A549 (cell line): ENCODE data around the gene MAL. TPM values are rescaled to one million over a fixed set of nuclear protein-coding genes. Genes with fewer than 3 reads are reported as not detected.

Source experiments
- ATAC-seq, 2 experiments: fragments of 200-7000 bp in 1 of 2; fragments of >200 bp in 1 of 2; cut with Nextera tagmentation in 1 of 2; cut with Tn5 transposase in 1 of 2; 3 replicates each; pipeline versions ENCODE4 v1.8.0 to v1.9.1; 2018 to 2020; ENCODE audit warnings: mild to moderate bottlenecking in 1 of 2, moderate library complexity in 1 of 2
- CTCF ChIA-PET: fragments of 300-600 bp; sonication (Branson Sonifier 250); formaldehyde crosslinking; extraction: SDS; loops from one replicate; lab custom pipeline; 2021; ENCODE audit warnings: antibody characterized with exemption, inconsistent platforms; lab: Yijun Ruan, JAX
- POLR2A ChIA-PET: fragments of 350-600 bp; formaldehyde crosslinking; extraction: SDS; loops from one replicate; lab custom pipeline; 2021; ENCODE audit warnings: antibody characterized with exemption, inconsistent platforms; lab: Yijun Ruan, JAX
- DNase-seq, 2 experiments: peaks; one replicate each; pipeline versions ENCODE4 v3.0.0 to v3.0.0-alpha.2; 2011 to 2016; ENCODE audit warnings: low read depth in 1 of 2, low spot score in 1 of 2
- FAIRE-seq: peaks from 2 replicates; lab custom pipeline; 2011; peaks lifted over from hg19 to GRCh38; lab: Jason Lieb, UNC
- H3K27ac ChIP-seq, 2 experiments: fragments of >200 bp; sonication (Bioruptor Twin); formaldehyde crosslinking; 3 replicates each; pipeline ENCODE4 v1.5.1; 2016 to 2017
- H3K4me1 ChIP-seq: fragments of >200 bp; sonication (Bioruptor Twin); formaldehyde crosslinking; 3 replicates; pipeline ENCODE4 v1.6.1; 2016
- H3K4me2 ChIP-seq: fragments of >200 bp; sonication (Bioruptor Twin); formaldehyde crosslinking; 3 replicates; pipeline ENCODE4 v1.6.1; 2016
- H3K4me3 ChIP-seq: fragments of >200 bp; sonication (Bioruptor Twin); formaldehyde crosslinking; 3 replicates; pipeline ENCODE4 v1.5.1; 2016
- H3K9me3 ChIP-seq: fragments of >200 bp; sonication (Bioruptor Twin); formaldehyde crosslinking; 3 replicates; pipeline ENCODE4 v1.6.1; 2016
- BHLHE40 ChIP-seq: IDR thresholded peaks from 2 replicates; pipeline ENCODE4 v1.6.1; 2012; ENCODE audit warnings: low read depth, low read length, inconsistent platforms
- CBX8 ChIP-seq: fragments of 200-600 bp; sonication (generic); IDR thresholded peaks from 2 replicates; pipeline ENCODE4 v1.6.1; 2016
- EP300 ChIP-seq, 2 experiments: fragments of >200 bp; sonication (Bioruptor Twin); formaldehyde crosslinking; IDR thresholded peaks; 2 replicates in 1 of 2; 3 replicates in 1 of 2; pipeline ENCODE4 v1.6.1; 2016 to 2017
- FOSL2 ChIP-seq, 2 experiments: fragments of 450-650 bp in 1 of 2; fragments of >200 bp in 1 of 2; sonication (Bioruptor Twin) in 1 of 2; formaldehyde crosslinking; IDR thresholded peaks; 2 replicates each; pipeline versions ENCODE4 v1.5.0 to v1.6.1; 2016 to 2020; ENCODE audit warnings: mild to moderate bottlenecking in 1 of 2, moderate library complexity in 1 of 2
- FOXS1 ChIP-seq: fragments of 250-450 bp; sonication (Bioruptor Pico); IDR thresholded peaks from 2 replicates; pipeline ENCODE4 v1.5.0; 2020; ENCODE audit warnings: mild to moderate bottlenecking, moderate library complexity
- HEYL ChIP-seq: fragments of 250-450 bp; sonication (Bioruptor Pico); IDR thresholded peaks from 2 replicates; pipeline ENCODE4 v1.8.0; 2021; ENCODE audit warnings: mild to moderate bottlenecking, moderate library complexity
- HOXA7 ChIP-seq: fragments of 250-450 bp; sonication (Bioruptor Pico); IDR thresholded peaks from 2 replicates; pipeline ENCODE4 v1.5.0; 2020; ENCODE audit warnings: mild to moderate bottlenecking, moderate library complexity
- KDM1A ChIP-seq: fragments of 200-600 bp; sonication (generic); IDR thresholded peaks from 2 replicates; pipeline ENCODE4 v1.6.1; 2016; ENCODE audit warnings: low read depth, mild to moderate bottlenecking
- MAFK ChIP-seq: fragments of 450-650 bp; IDR thresholded peaks from 2 replicates; pipeline ENCODE4 v1.6.1; 2014; ENCODE audit not compliant: partially characterized antibody
- MAZ ChIP-seq: fragments of 150-350 bp; IDR thresholded peaks from 2 replicates; pipeline ENCODE4 v1.6.1; 2014; ENCODE audit warnings: antibody characterized with exemption, low read depth, low read length, borderline replicate concordance
- POLR2AphosphoS2 ChIP-seq: conservative IDR thresholded peaks from 2 replicates; pipeline ENCODE4 v1.6.1; 2012; ENCODE audit warnings: low read length, improper control_type of control experiment, inconsistent platforms
- RARB ChIP-seq: fragments of 250-450 bp; sonication (Bioruptor Pico); IDR thresholded peaks from 2 replicates; pipeline ENCODE4 v1.8.0; 2021; ENCODE audit warnings: mild to moderate bottlenecking, moderate library complexity
- RCOR1 ChIP-seq: fragments of 150-350 bp; IDR thresholded peaks from 2 replicates; pipeline ENCODE4 v1.6.1; 2014; ENCODE audit warnings: antibody characterized with exemption, low read length, low read depth
- RFX5 ChIP-seq: fragments of 450-650 bp; IDR thresholded peaks from 2 replicates; pipeline ENCODE4 v1.7.1; 2014; ENCODE audit warnings: antibody characterized with exemption, mild to moderate bottlenecking, moderate library complexity
- TP53 ChIP-seq: fragments of 250-450 bp; sonication (Bioruptor Pico); IDR thresholded peaks from 2 replicates; pipeline ENCODE4 v1.5.0; 2021; ENCODE audit warnings: mild to moderate bottlenecking, moderate library complexity
- ZC3H11A ChIP-seq: fragments of 450-650 bp; IDR thresholded peaks from 2 replicates; pipeline ENCODE4 v1.6.1; 2014; ENCODE audit warnings: antibody characterized with exemption, mild to moderate bottlenecking
- ZFP36 ChIP-seq: fragments of 450-650 bp; IDR thresholded peaks from 2 replicates; pipeline ENCODE4 v1.6.1; 2014; ENCODE audit warnings: borderline replicate concordance; ENCODE audit not compliant: partially characterized antibody
- WGBS: methylation state at CpG from one replicate; pipeline ENCODE4 v1.1.6; 2017; ENCODE audit errors: missing lambda C conversion rate; 5-methylcytosine and 5-hydroxymethylcytosine counted together
- polyA plus RNA-seq, 4 experiments: library from polyadenylated mRNA; depleted of rRNA in 3 of 4; stranded (reverse); fragments of >200 nt; fragmentation: RNase III in 1 of 4; extraction: RNeasy Plus Mini Kit Qiagen cat#74134 plus additional on column Dnase treatment in 1 of 4; gene quantifications; 2 replicates in 3 of 4; 3 replicates in 1 of 4; pipeline ENCODE4 v1.2.3, GENCODE V29; 2011 to 2017
- TF ChIP-seq, protein P1 (sequence below): IDR thresholded peaks from 2 replicates; pipeline ENCODE4 v1.6.1; 2012
- TF ChIP-seq, protein P2 (sequence below): fragments of 200-600 bp; sonication (generic); IDR thresholded peaks from 2 replicates; pipeline ENCODE4 v1.6.1; 2016; ENCODE audit warnings: antibody characterized with exemption, mild to moderate bottlenecking, moderate library complexity
- TF ChIP-seq, protein P3 (sequence below): fragments of 250-450 bp; sonication (Bioruptor Pico); IDR thresholded peaks from 2 replicates; pipeline ENCODE4 v1.5.0; 2020; ENCODE audit warnings: low read depth, mild to moderate bottlenecking, moderate library complexity
- TF ChIP-seq, protein P4 (sequence below): fragments of 250-450 bp; sonication (Bioruptor Pico); IDR thresholded peaks from 2 replicates; pipeline ENCODE4 v1.5.0; 2021; ENCODE audit warnings: mild to moderate bottlenecking, moderate library complexity, borderline replicate concordance
- TF ChIP-seq, protein P5 (sequence below): IDR thresholded peaks from 2 replicates; pipeline ENCODE4 v1.6.1; 2012
- TF ChIP-seq, protein P6 (sequence below): fragments of 450-650 bp; IDR thresholded peaks from 2 replicates; pipeline ENCODE4 v1.6.1; 2014; ENCODE audit warnings: antibody characterized with exemption

MAL gene
- polyA plus RNA-seq, 2 of the 4 experiments (the other 2 are of a cell fraction) = not detected

DNA sequence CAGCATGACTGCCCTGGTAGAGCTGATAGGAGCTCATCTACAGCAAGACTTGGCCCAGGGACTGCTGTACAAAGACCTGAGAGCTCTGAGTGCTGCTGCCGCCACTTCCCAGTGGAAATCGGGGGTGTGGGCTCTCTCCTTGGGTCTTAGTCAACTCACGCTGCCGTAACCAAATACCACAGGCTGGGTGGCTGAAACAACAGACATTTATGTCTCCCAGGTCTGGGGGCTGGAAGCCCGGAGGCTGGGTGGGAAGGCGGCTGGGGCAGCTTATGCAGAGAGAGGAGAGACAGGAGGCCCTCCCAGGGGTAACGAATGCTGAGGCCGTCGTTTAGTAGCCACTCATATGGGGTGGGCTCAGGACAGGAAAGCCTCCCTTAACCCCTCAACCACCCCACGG is 15.4 kb upstream of the MAL start:
- TF ChIP-seq FOXS1 (CRISPR knock-in tag) (no peak), KDM1A (no peak)
- TF ChIP-seq, protein P1, sequence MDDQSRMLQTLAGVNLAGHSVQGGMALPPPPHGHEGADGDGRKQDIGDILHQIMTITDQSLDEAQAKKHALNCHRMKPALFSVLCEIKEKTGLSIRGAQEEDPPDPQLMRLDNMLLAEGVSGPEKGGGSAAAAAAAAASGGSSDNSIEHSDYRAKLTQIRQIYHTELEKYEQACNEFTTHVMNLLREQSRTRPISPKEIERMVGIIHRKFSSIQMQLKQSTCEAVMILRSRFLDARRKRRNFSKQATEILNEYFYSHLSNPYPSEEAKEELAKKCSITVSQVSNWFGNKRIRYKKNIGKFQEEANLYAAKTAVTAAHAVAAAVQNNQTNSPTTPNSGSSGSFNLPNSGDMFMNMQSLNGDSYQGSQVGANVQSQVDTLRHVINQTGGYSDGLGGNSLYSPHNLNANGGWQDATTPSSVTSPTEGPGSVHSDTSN = no peak
- TF ChIP-seq, all 56 proteins: peak for 0
- no peak for FAIRE-seq

DNA sequence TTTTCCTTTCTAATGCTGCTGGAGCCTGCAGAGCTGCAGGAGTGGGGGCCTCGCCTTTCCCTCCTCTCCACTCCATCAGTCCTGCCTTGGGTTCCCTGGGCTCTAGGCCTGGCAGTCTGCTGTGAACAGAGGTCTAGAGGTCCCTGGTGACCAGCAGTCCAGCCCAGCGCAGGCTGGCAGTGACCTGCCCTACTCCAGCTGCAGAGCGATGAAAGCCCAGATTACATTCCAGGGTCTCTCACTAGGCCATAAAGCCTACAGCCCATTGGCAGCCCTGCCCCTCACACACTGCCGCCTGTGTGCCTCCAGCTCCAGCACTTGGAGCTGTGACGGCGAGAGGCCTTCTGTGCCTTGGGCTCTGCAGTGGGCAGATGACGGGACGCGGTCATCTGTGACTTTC is 14.8 kb upstream of the MAL start:
- H3K4me2 ChIP-seq = no peak overlapping the region
- no peak for DNase-seq
- no peak overlapping the region for H3K4me3 ChIP-seq
- CTCF ChIA-PET = interaction anchor here (0.9 to 1.5 kb wide), 4 partner anchors 8 to 69 kb away, joined by 3 to 4 read pairs (median 3); no protein-coding TSS in a partner anchor
- H3K4me1 ChIP-seq = no peaks in the 10 kb centered on the region
- POLR2A ChIA-PET = no interaction called here
- no peak overlapping the region for H3K27ac ChIP-seq
- FAIRE-seq = no peak
- H3K9me3 ChIP-seq = no peaks in the 10 kb centered on the region
- TF ChIP-seq RFX5 = no peak
- no peak for TF ChIP-seq TP53 (CRISPR knock-in tag)
- TF ChIP-seq ZC3H11A = no peak
- TF ChIP-seq FOSL2 (IDR thresholded peaks at IDR 0.05) = no peak
- TF ChIP-seq FOSL2 (CRISPR knock-in tag; IDR thresholded peaks at IDR 0.05) = no peak
- TF ChIP-seq, all 56 proteins: peak for 0
- 88% methylated on average over 9 of the region's 9 CpGs for WGBS
- ATAC-seq = no peak

More for the DNA sequence above, 15.4 kb upstream of the MAL start:
- ChIA-PET CTCF (interaction anchor here (1.4 to 1.5 kb wide), 2 partner anchors 23 to 70 kb away, joined by 4 read pairs; no protein-coding TSS in a partner anchor), POLR2A (no interaction called here)
- ATAC-seq (no peak), DNase-seq (no peak)
- no peaks in the 10 kb centered on the region for H3K9me3 ChIP-seq
- no peak overlapping the region for H3K4me2 ChIP-seq
- no peak overlapping the region for H3K4me3 ChIP-seq
- WGBS = 80% methylated on average over 9 of the region's 10 CpGs
- no peak overlapping the region for H3K27ac ChIP-seq
- no peaks in the 10 kb centered on the region for H3K4me1 ChIP-seq

DNA sequence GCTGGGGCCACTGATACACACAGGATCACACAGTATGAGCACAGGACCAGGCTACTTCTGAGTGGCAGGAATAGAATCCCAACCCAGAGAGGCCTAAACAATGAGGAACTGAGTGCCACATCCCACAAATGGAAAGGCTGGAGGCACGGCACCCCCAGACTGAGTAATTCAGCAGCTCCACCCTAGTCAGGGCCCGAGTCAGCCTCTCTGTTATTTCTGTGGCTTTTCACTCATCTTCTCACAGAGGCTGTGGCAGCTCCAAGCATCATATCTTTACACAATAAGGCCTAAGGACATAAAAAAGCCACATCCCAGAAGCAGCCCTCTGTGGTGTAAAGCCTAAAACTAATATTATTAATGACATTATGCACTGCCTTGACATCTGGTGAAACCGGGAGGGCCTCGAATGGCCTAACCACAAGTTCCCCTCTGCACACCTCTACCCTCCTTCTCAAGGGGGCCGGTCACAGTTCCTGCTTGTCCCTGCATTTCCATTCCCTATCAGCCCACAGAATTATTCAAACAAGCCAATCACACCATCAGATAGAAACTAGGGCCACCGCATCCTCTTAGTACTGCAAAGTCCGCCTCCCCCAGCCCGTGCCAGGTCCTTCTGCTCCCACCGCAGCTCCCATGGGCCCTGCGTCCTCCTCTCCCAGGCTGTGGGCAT is 12.5 kb upstream of the MAL start:
- no peak overlapping the region for H3K4me3 ChIP-seq
- DNase-seq (no peak), ATAC-seq (no peak), FAIRE-seq (no peak)
- POLR2A ChIA-PET = no interaction called here
- H3K4me1 ChIP-seq = no peaks in the 10 kb centered on the region
- H3K27ac ChIP-seq = no peak overlapping the region
- no peak overlapping the region for H3K4me2 ChIP-seq
- 70% methylated on average over 10 of the region's 10 CpGs for WGBS
- CTCF ChIA-PET = interaction anchor here (0.6 to 2.7 kb wide), 5 partner anchors 9 to 102 kb away, joined by 3 to 13 read pairs (median 5); no protein-coding TSS in a partner anchor
- H3K9me3 ChIP-seq = no peaks in the 10 kb centered on the region
- TF ChIP-seq HOXA7 (CRISPR knock-in tag) (no peak), ZFP36 (no peak), HEYL (CRISPR knock-in tag) (no peak), EP300 (IDR thresholded peaks at IDR 0.05) (no peak), BHLHE40 (no peak), RCOR1 (no peak), CBX8 (no peak), RARB (CRISPR knock-in tag) (no peak), KDM1A (no peak), POLR2AphosphoS2 (no peak), MAFK (no peak), MAZ (no peak)
- TF ChIP-seq, protein P2, sequence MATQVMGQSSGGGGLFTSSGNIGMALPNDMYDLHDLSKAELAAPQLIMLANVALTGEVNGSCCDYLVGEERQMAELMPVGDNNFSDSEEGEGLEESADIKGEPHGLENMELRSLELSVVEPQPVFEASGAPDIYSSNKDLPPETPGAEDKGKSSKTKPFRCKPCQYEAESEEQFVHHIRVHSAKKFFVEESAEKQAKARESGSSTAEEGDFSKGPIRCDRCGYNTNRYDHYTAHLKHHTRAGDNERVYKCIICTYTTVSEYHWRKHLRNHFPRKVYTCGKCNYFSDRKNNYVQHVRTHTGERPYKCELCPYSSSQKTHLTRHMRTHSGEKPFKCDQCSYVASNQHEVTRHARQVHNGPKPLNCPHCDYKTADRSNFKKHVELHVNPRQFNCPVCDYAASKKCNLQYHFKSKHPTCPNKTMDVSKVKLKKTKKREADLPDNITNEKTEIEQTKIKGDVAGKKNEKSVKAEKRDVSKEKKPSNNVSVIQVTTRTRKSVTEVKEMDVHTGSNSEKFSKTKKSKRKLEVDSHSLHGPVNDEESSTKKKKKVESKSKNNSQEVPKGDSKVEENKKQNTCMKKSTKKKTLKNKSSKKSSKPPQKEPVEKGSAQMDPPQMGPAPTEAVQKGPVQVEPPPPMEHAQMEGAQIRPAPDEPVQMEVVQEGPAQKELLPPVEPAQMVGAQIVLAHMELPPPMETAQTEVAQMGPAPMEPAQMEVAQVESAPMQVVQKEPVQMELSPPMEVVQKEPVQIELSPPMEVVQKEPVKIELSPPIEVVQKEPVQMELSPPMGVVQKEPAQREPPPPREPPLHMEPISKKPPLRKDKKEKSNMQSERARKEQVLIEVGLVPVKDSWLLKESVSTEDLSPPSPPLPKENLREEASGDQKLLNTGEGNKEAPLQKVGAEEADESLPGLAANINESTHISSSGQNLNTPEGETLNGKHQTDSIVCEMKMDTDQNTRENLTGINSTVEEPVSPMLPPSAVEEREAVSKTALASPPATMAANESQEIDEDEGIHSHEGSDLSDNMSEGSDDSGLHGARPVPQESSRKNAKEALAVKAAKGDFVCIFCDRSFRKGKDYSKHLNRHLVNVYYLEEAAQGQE = no peak
- TF ChIP-seq, protein P3, sequence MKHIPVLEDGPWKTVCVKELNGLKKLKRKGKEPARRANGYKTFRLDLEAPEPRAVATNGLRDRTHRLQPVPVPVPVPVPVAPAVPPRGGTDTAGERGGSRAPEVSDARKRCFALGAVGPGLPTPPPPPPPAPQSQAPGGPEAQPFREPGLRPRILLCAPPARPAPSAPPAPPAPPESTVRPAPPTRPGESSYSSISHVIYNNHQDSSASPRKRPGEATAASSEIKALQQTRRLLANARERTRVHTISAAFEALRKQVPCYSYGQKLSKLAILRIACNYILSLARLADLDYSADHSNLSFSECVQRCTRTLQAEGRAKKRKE (CRISPR knock-in tag) = no peak
- TF ChIP-seq, protein P4, sequence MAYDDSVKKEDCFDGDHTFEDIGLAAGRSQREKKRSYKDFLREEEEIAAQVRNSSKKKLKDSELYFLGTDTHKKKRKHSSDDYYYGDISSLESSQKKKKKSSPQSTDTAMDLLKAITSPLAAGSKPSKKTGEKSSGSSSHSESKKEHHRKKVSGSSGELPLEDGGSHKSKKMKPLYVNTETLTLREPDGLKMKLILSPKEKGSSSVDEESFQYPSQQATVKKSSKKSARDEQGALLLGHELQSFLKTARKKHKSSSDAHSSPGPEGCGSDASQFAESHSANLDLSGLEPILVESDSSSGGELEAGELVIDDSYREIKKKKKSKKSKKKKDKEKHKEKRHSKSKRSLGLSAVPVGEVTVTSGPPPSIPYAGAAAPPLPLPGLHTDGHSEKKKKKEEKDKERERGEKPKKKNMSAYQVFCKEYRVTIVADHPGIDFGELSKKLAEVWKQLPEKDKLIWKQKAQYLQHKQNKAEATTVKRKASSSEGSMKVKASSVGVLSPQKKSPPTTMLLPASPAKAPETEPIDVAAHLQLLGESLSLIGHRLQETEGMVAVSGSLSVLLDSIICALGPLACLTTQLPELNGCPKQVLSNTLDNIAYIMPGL (CRISPR knock-in tag) = no peak
- TF ChIP-seq, protein P5, sequence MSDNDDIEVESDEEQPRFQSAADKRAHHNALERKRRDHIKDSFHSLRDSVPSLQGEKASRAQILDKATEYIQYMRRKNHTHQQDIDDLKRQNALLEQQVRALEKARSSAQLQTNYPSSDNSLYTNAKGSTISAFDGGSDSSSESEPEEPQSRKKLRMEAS = no peak
- TF ChIP-seq, protein P6, sequence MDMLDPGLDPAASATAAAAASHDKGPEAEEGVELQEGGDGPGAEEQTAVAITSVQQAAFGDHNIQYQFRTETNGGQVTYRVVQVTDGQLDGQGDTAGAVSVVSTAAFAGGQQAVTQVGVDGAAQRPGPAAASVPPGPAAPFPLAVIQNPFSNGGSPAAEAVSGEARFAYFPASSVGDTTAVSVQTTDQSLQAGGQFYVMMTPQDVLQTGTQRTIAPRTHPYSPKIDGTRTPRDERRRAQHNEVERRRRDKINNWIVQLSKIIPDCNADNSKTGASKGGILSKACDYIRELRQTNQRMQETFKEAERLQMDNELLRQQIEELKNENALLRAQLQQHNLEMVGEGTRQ = no peak
